Osteoblast (primary cell): ENCODE results near the gene FGD6. TPM values are rescaled to one million over a fixed set of nuclear protein-coding genes. Genes with fewer than 3 reads are reported as not detected.
"Not testable (repeated sequence)": the region's sequence is repeated elsewhere in the genome, so short reads cannot be mapped to it uniquely, and the experiment has no call there.

ENCODE experiments used
- DNase-seq: peaks from one replicate; pipeline ENCODE4 v3.0.0; 2011; ENCODE audit warnings: low spot score, mixed read lengths; ENCODE audit not compliant: insufficient read length; ENCODE audit errors: missing footprints
- H2AFZ ChIP-seq: 2 replicates; pipeline ENCODE4 v1.6.0; 2011; ENCODE audit warnings: mild to moderate bottlenecking, low read length
- H3K27ac ChIP-seq: 2 replicates; pipeline ENCODE4 v1.5.1; 2011; ENCODE audit warnings: mild to moderate bottlenecking, low read depth, low read length, moderate library complexity
- H3K27me3 ChIP-seq: 2 replicates; pipeline ENCODE4 v1.6.0; 2012; ENCODE audit warnings: mild to moderate bottlenecking, control low read depth, inconsistent platforms, low read length, moderate library complexity; ENCODE audit not compliant: insufficient read depth
- H3K36me3 ChIP-seq: 2 replicates; pipeline ENCODE4 v1.5.1; 2011; ENCODE audit warnings: mild to moderate bottlenecking, low read length, control low read depth, moderate library complexity; ENCODE audit not compliant: insufficient read depth
- H3K4me1 ChIP-seq: 2 replicates; pipeline ENCODE4 v1.5.1; 2011; ENCODE audit warnings: mild to moderate bottlenecking, low read length, control low read depth, moderate library complexity; ENCODE audit not compliant: insufficient read depth
- H3K4me2 ChIP-seq: 2 replicates; pipeline ENCODE4 v1.6.0; 2011; ENCODE audit warnings: mild to moderate bottlenecking, low read length; ENCODE audit not compliant: insufficient read depth
- H3K4me3 ChIP-seq: fragments of 200-600 bp; sonication (generic); 3 replicates; pipeline ENCODE4 v1.5.1; 2012; ENCODE audit warnings: mild to moderate bottlenecking, low read length, inconsistent platforms; ENCODE audit not compliant: insufficient read depth
- H3K79me2 ChIP-seq: 2 replicates; pipeline ENCODE4 v1.6.0; 2012; ENCODE audit warnings: mild to moderate bottlenecking, low read length, control low read depth, inconsistent platforms; ENCODE audit not compliant: insufficient read depth
- H3K9me3 ChIP-seq: 2 replicates; pipeline ENCODE4 v1.5.1; 2011; ENCODE audit warnings: low read depth, low read length, control low read depth
- H4K20me1 ChIP-seq: 2 replicates; pipeline ENCODE4 v1.6.0; 2012; ENCODE audit warnings: mild to moderate bottlenecking, low read length, control low read depth; ENCODE audit not compliant: insufficient read depth
- CTCF ChIP-seq: IDR thresholded peaks from 2 replicates; pipeline ENCODE4 v1.5.1; 2011; ENCODE audit warnings: mild to moderate bottlenecking, low read depth, low read length, moderate library complexity; ENCODE audit errors: extremely low read depth
- total RNA-seq: library from RNA; depleted of rRNA; stranded (reverse); fragments of >200 nt; gene quantifications from 2 replicates; pipeline ENCODE4 v1.2.3, GENCODE V29; 2012

The FGD6 gene
- total RNA-seq, 1 donor, result 11.9 TPM

GRCh38 chr12:95240556-95240955, 23.3 kb upstream of the FGD6 start:
- H3K9me3 ChIP-seq, result no peaks in the 10 kb centered on the region
- H3K4me3 ChIP-seq, result no peak overlapping the region
- H4K20me1 ChIP-seq, result peaks cover 21% of the 10 kb centered on the region
- DNase-seq, result no peak
- H3K79me2 ChIP-seq, result peaks cover 76% of the 10 kb centered on the region
- no peaks in the 10 kb centered on the region for H3K27me3 ChIP-seq
- H3K4me1 ChIP-seq, result peaks cover 5% of the 10 kb centered on the region
- no peak for TF ChIP-seq CTCF
- H3K27ac ChIP-seq, result no peak overlapping the region
- H3K4me2 ChIP-seq, result no peak overlapping the region
- no peak overlapping the region for H2AFZ ChIP-seq
- H3K36me3 ChIP-seq, result no peaks in the 10 kb centered on the region

- H4K20me1 ChIP-seq, result peaks cover 16% of the 10 kb centered on the region
- not testable (repeated sequence) for DNase-seq, H3K9me3 ChIP-seq, H3K27me3 ChIP-seq, H3K4me1 ChIP-seq, H3K4me3 ChIP-seq, H3K4me2 ChIP-seq, H2AFZ ChIP-seq, H3K36me3 ChIP-seq, H3K27ac ChIP-seq
- H3K79me2 ChIP-seq, result peaks cover 71% of the 10 kb centered on the region
Observed at GRCh38 chr12:95239835-95240234, 22.6 kb upstream of the FGD6 start.

GRCh38 chr12:95239216-95239615, 21.9 kb upstream of the FGD6 start:
- peaks cover 16% of the 10 kb centered on the region for H4K20me1 ChIP-seq
- no peaks in the 10 kb centered on the region for H3K27me3 ChIP-seq
- H3K79me2 ChIP-seq, result peaks cover 68% of the 10 kb centered on the region
- TF ChIP-seq CTCF, result no peak
- no peak overlapping the region for H3K27ac ChIP-seq
- no peak overlapping the region for H3K4me3 ChIP-seq
- no peaks in the 10 kb centered on the region for H3K4me1 ChIP-seq
- no peak overlapping the region for H3K4me2 ChIP-seq
- H2AFZ ChIP-seq, result no peak overlapping the region
- no peak for DNase-seq
- H3K36me3 ChIP-seq, result no peaks in the 10 kb centered on the region
- no peaks in the 10 kb centered on the region for H3K9me3 ChIP-seq

GRCh38 chr12:95238150-95238549, 20.9 kb upstream of the FGD6 start:
- TF ChIP-seq CTCF, result no peak
- DNase-seq, result no peak
- Histone ChIP-seq H3K36me3 (no peaks in the 10 kb centered on the region), H4K20me1 (peaks cover 15% of the 10 kb centered on the region), H3K4me2 (no peak overlapping the region), H3K79me2 (peaks cover 67% of the 10 kb centered on the region), H3K4me1 (no peaks in the 10 kb centered on the region), H3K9me3 (no peaks in the 10 kb centered on the region), H3K27ac (no peak overlapping the region), H3K4me3 (no peak overlapping the region), H3K27me3 (no peaks in the 10 kb centered on the region), H2AFZ (no peak overlapping the region)
